Panc1 (cell line): ENCODE results near the gene ZCCHC3. TPM values are rescaled to one million over a fixed set of nuclear protein-coding genes. Genes with fewer than 3 reads are reported as not detected.

ENCODE experiments used
- ATAC-seq: fragments of 200-7000 bp; cut with Tn5 transposase; 2 replicates; pipeline ENCODE4 v1.9.1; 2020; ENCODE audit warnings: mild to moderate bottlenecking, moderate library complexity
- BruUV-seq: library from RNA; stranded (reverse); fragments of 400-500 nt; replicated peaks from 2 replicates; lab custom pipeline; 2021; lab: Mats Ljungman, UMichigan
- CTCF ChIA-PET: fragments of 300-600 bp; sonication (Branson Sonifier 250); formaldehyde crosslinking; loops from one replicate; lab custom pipeline; 2022; ENCODE audit warnings: antibody characterized with exemption; lab: Charles Lee
- POLR2A ChIA-PET: fragments of 300-600 bp; sonication (Branson Sonifier 250); formaldehyde crosslinking; loops from one replicate; lab custom pipeline; 2022; ENCODE audit warnings: antibody characterized with exemption; lab: Charles Lee
- DNase-seq: peaks from one replicate; pipeline ENCODE4 v3.0.0-alpha.2; 2010; ENCODE audit warnings: low read depth, low spot score
- H3K27ac ChIP-seq: 2 replicates; pipeline ENCODE4 v1.5.1; 2011; ENCODE audit warnings: mild to moderate bottlenecking, low read length, inconsistent platforms
- H3K27me3 ChIP-seq: fragments of 200-500 bp; sonication (Bioruptor generic); 2 replicates; pipeline ENCODE4 v1.6.0; 2014; ENCODE audit warnings: low read length, inconsistent platforms; ENCODE audit not compliant: control insufficient read depth, insufficient read depth
- H3K36me3 ChIP-seq: fragments of 200-500 bp; sonication (Bioruptor generic); 2 replicates; pipeline ENCODE4 v1.5.1; 2014; ENCODE audit warnings: inconsistent platforms, mild to moderate bottlenecking, low read length, moderate library complexity; ENCODE audit not compliant: control insufficient read depth, insufficient read depth
- H3K4me1 ChIP-seq: 2 replicates; pipeline ENCODE4 v1.5.1; 2011; ENCODE audit warnings: inconsistent platforms, mild to moderate bottlenecking, low read length, moderate library complexity; ENCODE audit not compliant: control insufficient read depth, insufficient read depth
- H3K4me3 ChIP-seq, 2 experiments: 2 replicates each; pipeline ENCODE4 v1.5.1; 2011 to 2012; ENCODE audit warnings: low read depth in 2 of 2, low read length in 2 of 2, mild to moderate bottlenecking in 2 of 2, inconsistent platforms in 1 of 2, moderate library complexity in 1 of 2
- H3K9me3 ChIP-seq: fragments of 200-500 bp; sonication (Bioruptor generic); 2 replicates; pipeline ENCODE4 v1.5.1; 2014; ENCODE audit warnings: low read depth, mild to moderate bottlenecking, inconsistent platforms, low read length, moderate library complexity; ENCODE audit not compliant: control insufficient read depth, insufficient read depth
- POLR2AphosphoS5 ChIP-seq: IDR thresholded peaks from 2 replicates; pipeline ENCODE4 v1.6.1; 2012; ENCODE audit warnings: mild to moderate bottlenecking, low read depth, low read length, moderate library complexity
- REST ChIP-seq, 2 experiments: IDR thresholded peaks; 2 replicates each; pipeline ENCODE4 v1.6.1; 2011 to 2012; ENCODE audit warnings: low read depth in 2 of 2, control low read depth in 1 of 2, low read length in 1 of 2, mild to moderate bottlenecking in 1 of 2, moderate library complexity in 1 of 2; ENCODE audit not compliant: insufficient read depth in 1 of 2
- SIN3A ChIP-seq: IDR thresholded peaks from 2 replicates; pipeline ENCODE4 v1.6.1; 2012; ENCODE audit warnings: low read depth, mild to moderate bottlenecking, low read length, moderate library complexity, borderline replicate concordance; ENCODE audit not compliant: insufficient read depth
- TCF7L2 ChIP-seq: IDR thresholded peaks from 2 replicates; pipeline ENCODE4 v1.6.1; 2011; ENCODE audit warnings: mild to moderate bottlenecking, low read depth, low read length, inconsistent platforms
- in situ Hi-C: cut with HindIII; loops from 2 replicates; pipeline ENCODE4 v1.10.0; 2016; ENCODE audit warnings: low sequenced_read_pairs, low pct_unique_long_range_greater_than_20kb
- intact Hi-C: fragments of 100-400 bp; cut with micrococcal nuclease; formaldehyde crosslinking; loops from one replicate; pipeline ENCODE4 v1.10.0; 2022; ENCODE audit not compliant: unreplicated experiment
- total RNA-seq: library from RNA; stranded (reverse); gene quantifications from one replicate; pipeline ENCODE4 v1.2.1, GENCODE V29; 2021; ENCODE audit not compliant: unreplicated experiment
- TF ChIP-seq, protein P1 (sequence below): fragments of 450-650 bp; IDR thresholded peaks from 2 replicates; pipeline ENCODE4 v1.5.1; 2017; ENCODE audit warnings: mild to moderate bottlenecking

ZCCHC3 gene
- total RNA-seq, 1 experiment from 2014 or later: 18.9 TPM

- CTCF ChIA-PET: no interaction called here
- ATAC-seq (no peak), DNase-seq (no peak)
- in situ Hi-C loops: no loop called here
- no peaks in the 10 kb centered on the region; the same call in 1 of the 2 replicates for H3K36me3 ChIP-seq
- BruUV-seq: no TSS peak
- H3K4me1 ChIP-seq: peaks cover 12% of the 10 kb centered on the region
- POLR2A ChIA-PET: no interaction called here
- TF ChIP-seq, protein P1, sequence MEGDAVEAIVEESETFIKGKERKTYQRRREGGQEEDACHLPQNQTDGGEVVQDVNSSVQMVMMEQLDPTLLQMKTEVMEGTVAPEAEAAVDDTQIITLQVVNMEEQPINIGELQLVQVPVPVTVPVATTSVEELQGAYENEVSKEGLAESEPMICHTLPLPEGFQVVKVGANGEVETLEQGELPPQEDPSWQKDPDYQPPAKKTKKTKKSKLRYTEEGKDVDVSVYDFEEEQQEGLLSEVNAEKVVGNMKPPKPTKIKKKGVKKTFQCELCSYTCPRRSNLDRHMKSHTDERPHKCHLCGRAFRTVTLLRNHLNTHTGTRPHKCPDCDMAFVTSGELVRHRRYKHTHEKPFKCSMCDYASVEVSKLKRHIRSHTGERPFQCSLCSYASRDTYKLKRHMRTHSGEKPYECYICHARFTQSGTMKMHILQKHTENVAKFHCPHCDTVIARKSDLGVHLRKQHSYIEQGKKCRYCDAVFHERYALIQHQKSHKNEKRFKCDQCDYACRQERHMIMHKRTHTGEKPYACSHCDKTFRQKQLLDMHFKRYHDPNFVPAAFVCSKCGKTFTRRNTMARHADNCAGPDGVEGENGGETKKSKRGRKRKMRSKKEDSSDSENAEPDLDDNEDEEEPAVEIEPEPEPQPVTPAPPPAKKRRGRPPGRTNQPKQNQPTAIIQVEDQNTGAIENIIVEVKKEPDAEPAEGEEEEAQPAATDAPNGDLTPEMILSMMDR: no peak
- TF ChIP-seq TCF7L2 (no peak), SIN3A (no peak), REST (IDR thresholded peaks at IDR 0.05; ENCODE audit: insufficient read depth in 1 of 2, low read depth in 2 of 2, low read length in 1 of 2) (no peak), POLR2AphosphoS5 (no peak)
- no peaks in the 10 kb centered on the region for H3K27me3 ChIP-seq
- intact Hi-C loops: no loop called here
- peak overlapping the region; percentile 85 to 96 for H3K4me3 ChIP-seq
- peak overlapping the region; percentile 93 for H3K27ac ChIP-seq
- H3K9me3 ChIP-seq: no peaks in the 10 kb centered on the region
Measured at GRCh38 chr20:289693-290083, 7.7 kb upstream of the ZCCHC3 start.

DNA sequence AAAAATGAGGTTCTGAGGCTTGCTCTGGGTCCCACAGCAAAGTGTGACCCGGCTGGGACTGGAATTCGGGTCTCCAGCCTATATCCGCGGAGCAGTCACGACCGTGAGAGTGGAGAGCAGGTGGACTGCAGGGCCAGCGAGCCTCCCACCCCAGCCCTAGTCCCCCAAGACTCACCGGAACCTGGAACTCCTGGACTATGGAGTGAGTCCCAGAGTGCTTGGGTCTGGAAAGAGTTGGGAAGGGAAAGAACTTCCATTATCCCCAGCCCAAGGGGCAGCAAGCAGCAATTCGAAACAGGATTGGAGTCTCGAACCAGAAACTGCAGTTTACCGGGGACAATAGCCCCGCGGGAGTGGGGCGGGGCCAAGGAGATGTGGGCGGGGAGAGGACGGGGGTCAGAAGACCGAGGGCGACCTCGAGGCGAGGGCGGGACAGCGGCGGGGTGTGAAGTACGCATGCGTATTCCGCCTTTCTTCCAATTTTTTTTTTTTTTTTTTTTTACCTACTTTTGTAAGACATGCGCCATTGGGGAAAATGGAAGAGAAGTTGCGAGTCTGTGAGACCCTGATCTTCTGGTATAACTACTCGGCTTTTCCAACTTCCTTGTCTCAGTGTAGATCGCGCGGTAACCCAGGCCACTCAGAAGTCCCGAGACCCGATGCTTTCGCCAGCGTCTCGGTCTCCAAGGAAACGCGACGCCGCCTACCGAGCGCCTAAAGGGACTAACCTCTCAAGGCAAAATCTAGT is 7.1 kb upstream of the ZCCHC3 start, which contains the start of gene C20orf96:
Gene C20orf96 (minus strand): TSS at position 667 of the 748 bp plus-strand sequence. CDS start 140 bp downstream, at position 527.
- peak; percentile 93 for DNase-seq
- Histone ChIP-seq H3K36me3 (no peaks in the 10 kb centered on the region; the same call in 1 of the 2 replicates), H3K4me3 (peak within 1 kb of the TSS; percentile 85 to 96), H3K27me3 (no peaks in the 10 kb centered on the region), H3K9me3 (no peaks in the 10 kb centered on the region), H3K27ac (peak within 1 kb of the TSS; percentile 93), H3K4me1 (peaks cover 12% of the 10 kb centered on the region)
- intact Hi-C loops (no loop called here), in situ Hi-C loops (no loop called here)
- TF ChIP-seq POLR2AphosphoS5: peak; percentile 58; the same call in 1 of the 2 replicates
- peak; percentile 99 for TF ChIP-seq SIN3A
- TF ChIP-seq TCF7L2: peak; percentile 47; the same call in 1 of the 2 replicates
- TF ChIP-seq REST (IDR thresholded peaks at IDR 0.05; ENCODE audit: insufficient read depth in 1 of 2, low read depth in 2 of 2, low read length in 1 of 2): no peak
- TF ChIP-seq, protein P1: no peak
- ATAC-seq: peak; percentile 95
- ChIA-PET CTCF (no interaction called here), POLR2A (no interaction called here)
- BruUV-seq: no TSS peak
